ENCODE results near the gene CPLX4. TPM values are rescaled to one million over a fixed set of nuclear protein-coding genes. Genes with fewer than 3 reads are reported as not detected.

CPLX4 gene
- total and polyA plus RNA-seq, 2 of the 8 experiments (the other 6 are each of a cell fraction or from before 2014, with no cell fraction given), result not detected

DNA sequence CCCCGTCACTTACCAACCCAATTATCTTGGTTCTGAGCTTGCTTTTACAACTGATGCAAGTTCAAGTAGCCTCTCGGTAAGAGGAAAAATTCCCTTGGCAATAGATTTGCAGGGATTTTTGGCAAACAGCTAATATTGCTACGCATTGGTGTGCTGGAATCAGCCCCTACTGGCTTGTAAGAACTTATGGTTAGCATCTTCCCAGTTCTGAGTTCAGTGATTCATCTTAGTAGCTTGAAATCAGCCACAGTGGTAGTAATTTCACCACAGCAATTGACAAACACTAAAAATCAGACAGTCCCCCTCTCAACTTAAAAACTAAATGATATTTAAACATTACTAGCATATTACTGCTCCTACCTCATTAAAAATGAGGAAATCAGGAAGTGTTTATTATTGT is 39.3 kb downstream of the CPLX4 start:
- ChIA-PET POLR2A (ENCODE audit: partially characterized antibody) (no interaction called here), CTCF (ENCODE audit: partially characterized antibody) (interaction anchor here (1.0 to 2.9 kb wide), 6 partner anchors 7 to 123 kb away, joined by 3 to 14 read pairs (median 4); no protein-coding TSS in a partner anchor)
- Histone ChIP-seq H4K5ac (ENCODE audit: insufficient read length, low read depth, low read length) (no peak overlapping the region), H2BK5ac (ENCODE audit: low read depth, low read length) (no peak overlapping the region), H3K4ac (replicated peaks; ENCODE audit: insufficient read length, low read depth, low read length) (no peak overlapping the region), H3K4me2 (ENCODE audit: insufficient read depth in 1 of 2, low read depth in 2 of 2, low read length in 2 of 2) (no peak overlapping the region), H3K23me2 (ENCODE audit: low read depth, low read length) (0 out of 2 replicates have a peak, but pooled peaks cover 2% of the 10 kb centered on the region), H3K56ac (replicated peaks; ENCODE audit: insufficient read length, low read depth, low read length) (no peak overlapping the region), H4K91ac (replicated peaks; ENCODE audit: insufficient read length, low read length) (no peak overlapping the region), H2BK15ac (ENCODE audit: low read length) (no peak overlapping the region), H3K27ac (ENCODE audit: low read depth, low read length) (no peak overlapping the region), H4K8ac (ENCODE audit: extremely low read depth, insufficient read depth, low read length) (no peak overlapping the region), H2BK120ac (replicated peaks; ENCODE audit: low read depth, low read length) (no peak overlapping the region), H2BK12ac (ENCODE audit: low read depth, low read length) (no peak overlapping the region), H3K4me3 (ENCODE audit: extremely low read depth in 1 of 4, insufficient read depth in 2 of 4, low read depth in 3 of 4, low read length in 4 of 4) (no peak overlapping the region), H2AK5ac (ENCODE audit: low read depth, low read length) (no peak overlapping the region), H3K4me1 (replicated peaks in 1 of 4; ENCODE audit: control insufficient read depth in 3 of 4, insufficient read depth in 4 of 4, low read length in 3 of 4) (peaks cover 1 to 18% (median 8%) of the 10 kb centered on the region in 4 experiments; a peak in 6 of 7 replicates), H3K18ac (ENCODE audit: extremely low read depth, low read length) (no peak overlapping the region), H4K20me1 (replicated peaks in 1 of 2; ENCODE audit: control insufficient read depth in 1 of 2, insufficient read depth in 2 of 2, low read length in 2 of 2) (peaks cover 0 to 2% of the 10 kb centered on the region in 2 experiments), H3K14ac (ENCODE audit: insufficient read length) (no peak overlapping the region), H2AFZ (ENCODE audit: low read length) (no peak overlapping the region), H3K27me3 (replicated peaks in 1 of 4; ENCODE audit: control insufficient read depth in 3 of 4, extremely low read depth in 1 of 4, insufficient read depth in 3 of 4, low read length in 3 of 4) (peaks cover 18 to 48% (median 35%) of the 10 kb centered on the region in 4 experiments), H3K9ac (replicated peaks in 1 of 4; ENCODE audit: extremely low read depth in 1 of 4, low read depth in 3 of 4, low read length in 3 of 4) (no peak overlapping the region), H3K36me3 (ENCODE audit: control insufficient read depth in 2 of 4, insufficient read depth in 4 of 4, low read length in 3 of 4) (no peaks in the 10 kb centered on the region; a peak in 1 of 8 replicates), H3K23ac (ENCODE audit: insufficient read length) (no peak overlapping the region), H3K9me3 (ENCODE audit: insufficient read depth in 2 of 2, low read depth in 1 of 2, low read length in 1 of 2) (no peaks in the 10 kb centered on the region), H3K79me1 (ENCODE audit: low read depth, low read length) (no peaks in the 10 kb centered on the region), H2BK20ac (ENCODE audit: low read length) (no peak overlapping the region), H3K79me2 (ENCODE audit: control insufficient read depth in 1 of 2, insufficient read depth in 2 of 2, low read length in 2 of 2) (no peaks in the 10 kb centered on the region)
- DNase-seq (ENCODE audit: low read depth in 1 of 2, low spot score in 2 of 2) (no peak), FAIRE-seq (no peak)
- WGBS, 2 experiments (ENCODE audit: extremely low coverage in 1 of 2, insufficient coverage in 1 of 2, insufficient read length in 1 of 2, insufficient replicate concordance in 2 of 2, low coverage in 1 of 2, low lambda C conversion rate in 2 of 2, missing lambda C conversion rate in 1 of 2), result 54% methylated on average over 3 of the region's 3 CpGs; no CpG with 5 or more reads in 1 of the 2 experiments
- TF ChIP-seq HDAC2 (IDR thresholded peaks at IDR 0.05; ENCODE audit: borderline replicate concordance in 1 of 2, low read depth in 2 of 2, low read length in 2 of 2) (no peak), JUND (IDR thresholded peaks at IDR 0.05; ENCODE audit: low read length) (no peak)

All from H1 (cell line).